Thoracic aorta (tissue), 2 donors: ENCODE measurements around the gene GNRH2. TPM values are rescaled to one million over a fixed set of nuclear protein-coding genes. Genes with fewer than 3 reads are reported as not detected.
"Not testable (repeated sequence)": the region's sequence is repeated elsewhere in the genome, so short reads cannot be mapped to it uniquely, and the experiment has no call there.

Source experiments
- ATAC-seq: fragments of 150-250 bp; one replicate; pipeline ENCODE4 v1.8.0; 2017; ENCODE audit warnings: low read depth; ENCODE audit not compliant: insufficient number of reproducible peaks, low FRiP score
- DNase-seq: peaks from one replicate; pipeline ENCODE4 v3.0.0-alpha.2; 2020; ENCODE audit warnings: low spot score
- H3K27ac ChIP-seq, 2 donors: fragments of 200-600 bp; sonication (generic); 1 replicate in 1 of 2; 2 replicates in 1 of 2; pipeline ENCODE4 v1.5.1; 2016; ENCODE audit warnings: mild to moderate bottlenecking in 2 of 2, moderate library complexity in 2 of 2
- H3K27me3 ChIP-seq: fragments of 200-600 bp; sonication (generic); replicated peaks from 2 replicates; pipeline ENCODE4 v1.6.0; 2016; ENCODE audit warnings: mild to moderate bottlenecking; ENCODE audit not compliant: insufficient read depth
- H3K36me3 ChIP-seq: fragments of 200-600 bp; sonication (generic); one replicate; pipeline ENCODE4 v1.5.1; 2016
- H3K4me1 ChIP-seq, 2 donors: fragments of 200-600 bp; sonication (generic); 1 replicate in 1 of 2; 2 replicates in 1 of 2; pipeline versions ENCODE4 v1.5.1 to v1.6.0; 2016; ENCODE audit warnings: low read depth in 2 of 2, mild to moderate bottlenecking in 1 of 2; ENCODE audit not compliant: control insufficient read depth in 1 of 2
- H3K4me3 ChIP-seq: fragments of 200-600 bp; sonication (generic); 2 replicates; pipeline ENCODE4 v1.5.1; 2016; ENCODE audit warnings: mild to moderate bottlenecking
- H3K9me3 ChIP-seq: fragments of 200-600 bp; sonication (generic); 2 replicates; pipeline ENCODE4 v1.5.1; 2016
- CTCF ChIP-seq: fragments of 200-600 bp; sonication (generic); IDR thresholded peaks from one replicate; pipeline ENCODE4 v1.5.1; 2019; ENCODE audit warnings: antibody characterized with exemption
- total RNA-seq, 2 donors: library from RNA; depleted of rRNA; stranded (reverse); fragments of >200 nt; gene quantifications; one replicate each; pipeline versions ENCODE4 v1.1.0 to v1.2.3, GENCODE V29; 2016

Gene GNRH2
- total RNA-seq, 2 donors from 2014 or later: not detected

GRCh38 chr20:3074812-3075211 lies 31.4 kb downstream of the GNRH2 start:
- H3K4me3 ChIP-seq: no peak overlapping the region
- H3K4me1 ChIP-seq: peaks cover 7 to 8% of the 10 kb centered on the region in 2 donors
- H3K27ac ChIP-seq: no peak overlapping the region
- no peaks in the 10 kb centered on the region for H3K36me3 ChIP-seq
- DNase-seq: no peak
- no peak for TF ChIP-seq CTCF
- ATAC-seq: no peak
- H3K27me3 ChIP-seq: peaks cover 6% of the 10 kb centered on the region
- H3K9me3 ChIP-seq: no peaks in the 10 kb centered on the region

- H3K27me3 ChIP-seq, H3K27ac ChIP-seq, H3K4me3 ChIP-seq, H3K9me3 ChIP-seq, ATAC-seq, H3K36me3 ChIP-seq, H3K4me1 ChIP-seq, DNase-seq: not testable (repeated sequence)
Observed at GRCh38 chr20:3075315-3075714, 31.9 kb downstream of the GNRH2 start.

- no peak for ATAC-seq
Observed at GRCh38 chr20:3077618-3078134, 34.3 kb downstream of the GNRH2 start.

GRCh38 chr20:3080939-3081388 lies 37.5 kb downstream of the GNRH2 start:
- Histone ChIP-seq H3K9me3 (no peaks in the 10 kb centered on the region), H3K4me3 (no peak overlapping the region), H3K4me1 (peaks cover 3 to 27% of the 10 kb centered on the region in 2 donors), H3K27ac (no peak overlapping the region), H3K36me3 (no peaks in the 10 kb centered on the region), H3K27me3 (peaks cover 12% of the 10 kb centered on the region)
- TF ChIP-seq CTCF: no peak
- ATAC-seq (no peak), DNase-seq (no peak)

More at GRCh38 chr20:3077618-3078134, 34.3 kb downstream of the GNRH2 start:
- peaks cover 3 to 18% of the 10 kb centered on the region in 2 donors for H3K4me1 ChIP-seq
- DNase-seq: no peak
- no peaks in the 10 kb centered on the region for H3K9me3 ChIP-seq
- no peak overlapping the region for H3K27ac ChIP-seq
- H3K27me3 ChIP-seq: peaks cover 4% of the 10 kb centered on the region
- TF ChIP-seq CTCF: no peak
- no peaks in the 10 kb centered on the region for H3K36me3 ChIP-seq
- H3K4me3 ChIP-seq: no peak overlapping the region

GRCh38 chr20:3081641-3082040 lies 38.2 kb downstream of the GNRH2 start:
- DNase-seq: no peak
- Histone ChIP-seq H3K9me3 (no peaks in the 10 kb centered on the region), H3K4me1 (peaks cover 3 to 27% of the 10 kb centered on the region in 2 donors), H3K36me3 (no peaks in the 10 kb centered on the region), H3K27ac (no peak overlapping the region), H3K27me3 (peaks cover 12% of the 10 kb centered on the region), H3K4me3 (no peak overlapping the region)
- no peak for ATAC-seq
- TF ChIP-seq CTCF: no peak
